Muscle of leg (tissue), 16 donors: ENCODE data around the gene DYRK1A. TPM values are rescaled to one million over a fixed set of nuclear protein-coding genes. Genes with fewer than 3 reads are reported as not detected.
"Not testable (repeated sequence)": the region's sequence is repeated elsewhere in the genome, so short reads cannot be mapped to it uniquely, and the experiment has no call there.

Experiments used
- DNase-seq: peaks from one replicate; pipeline ENCODE4 v3.0.0; 2013
- H3K27ac ChIP-seq: one replicate; pipeline ENCODE4 v1.5.1; 2013; ENCODE audit warnings: mild to moderate bottlenecking, low read length, control low read depth
- H3K27me3 ChIP-seq: one replicate; pipeline ENCODE4 v1.6.1; 2013; ENCODE audit warnings: low read length; ENCODE audit not compliant: control insufficient read depth, insufficient read depth
- H3K36me3 ChIP-seq: one replicate; pipeline ENCODE4 v1.6.1; 2013; ENCODE audit warnings: low read length; ENCODE audit not compliant: control insufficient read depth, insufficient read depth
- H3K4me1 ChIP-seq: one replicate; pipeline ENCODE4 v1.6.1; 2013; ENCODE audit warnings: low read length; ENCODE audit not compliant: control insufficient read depth, insufficient read depth
- H3K4me3 ChIP-seq: one replicate; pipeline ENCODE4 v1.5.1; 2013; ENCODE audit warnings: low read length, control low read depth
- H3K9me3 ChIP-seq: replicated peaks from 2 replicates; pipeline ENCODE4 v1.6.1; 2013; ENCODE audit warnings: low read depth, low read length; ENCODE audit not compliant: control insufficient read depth
- WGBS: methylation state at CpG from one replicate; pipeline ENCODE4 v1.1.5; 2013; ENCODE audit warnings: missing lambda C conversion rate; ENCODE audit not compliant: insufficient coverage; 5-methylcytosine and 5-hydroxymethylcytosine counted together
- long read RNA-seq, 11 donors: transcript quantifications; one replicate each; lab custom pipeline, GENCODE V29; 2026
- polyA plus RNA-seq, 8 donors: library from polyadenylated mRNA; unstranded; fragments of 120-200 nt; gene quantifications; one replicate each; pipeline versions ENCODE4 v1.2.1 to v1.2.3, GENCODE V29; 2013; ENCODE audit warnings: inconsistent platforms in 1 of 8, low replicate concordance in 1 of 8; ENCODE audit not compliant: insufficient read length in 8 of 8, insufficient read depth in 1 of 8
- total RNA-seq: library from RNA; stranded (reverse); fragments of 120-200 nt; gene quantifications from one replicate; pipeline ENCODE4 v1.2.4, GENCODE V29; 2013

DYRK1A gene
- total RNA-seq (64.7 TPM), polyA plus RNA-seq (10 to 100 TPM; 40.5 to 55.8 (median 49.7) TPM)
- long read RNA-seq, donor 1, full-length matches to known transcripts = 5 of 5 reads
- long read RNA-seq, donor 1, partial matches to known transcripts = 0 of 5 reads
- long read RNA-seq, donor 1, other reads (novel, unspliced or antisense) = 0 of 5 reads
- long read RNA-seq, donor 2 = 0 reads
- long read RNA-seq, donor 3, full-length matches to known transcripts = 17 of 17 reads
- long read RNA-seq, donor 3, partial matches to known transcripts = 0 of 17 reads
- long read RNA-seq, donor 3, other reads (novel, unspliced or antisense) = 0 of 17 reads
- long read RNA-seq, donor 4, full-length matches to known transcripts = 3 of 3 reads
- long read RNA-seq, donor 4, partial matches to known transcripts = 0 of 3 reads
- long read RNA-seq, donor 4, other reads (novel, unspliced or antisense) = 0 of 3 reads
- long read RNA-seq, donor 5, full-length matches to known transcripts = 12 of 12 reads
- long read RNA-seq, donor 5, partial matches to known transcripts = 0 of 12 reads
- long read RNA-seq, donor 5, other reads (novel, unspliced or antisense) = 0 of 12 reads
- long read RNA-seq, donor 6, full-length matches to known transcripts = 8 of 8 reads
- long read RNA-seq, donor 6, partial matches to known transcripts = 0 of 8 reads
- long read RNA-seq, donor 6, other reads (novel, unspliced or antisense) = 0 of 8 reads
- long read RNA-seq, donor 7, full-length matches to known transcripts = 5 of 5 reads
- long read RNA-seq, donor 7, partial matches to known transcripts = 0 of 5 reads
- long read RNA-seq, donor 7, other reads (novel, unspliced or antisense) = 0 of 5 reads
- long read RNA-seq, donor 8, partial matches to known transcripts = 0 of 2 reads
- long read RNA-seq, donor 8, other reads (novel, unspliced or antisense) = 0 of 2 reads
- long read RNA-seq, donor 9, full-length matches to known transcripts = 6 of 20 reads
- long read RNA-seq, donor 9, partial matches to known transcripts = 14 of 20 reads
- long read RNA-seq, donor 9, other reads (novel, unspliced or antisense) = 0 of 20 reads
- long read RNA-seq, donor 10, full-length matches to known transcripts = 2 of 2 reads
- long read RNA-seq, donor 10, partial matches to known transcripts = 0 of 2 reads
- long read RNA-seq, donor 10, other reads (novel, unspliced or antisense) = 0 of 2 reads
- long read RNA-seq, donor 11, partial matches to known transcripts = 0 of 2 reads
- long read RNA-seq, donor 11, other reads (novel, unspliced or antisense) = 0 of 2 reads

DNA sequence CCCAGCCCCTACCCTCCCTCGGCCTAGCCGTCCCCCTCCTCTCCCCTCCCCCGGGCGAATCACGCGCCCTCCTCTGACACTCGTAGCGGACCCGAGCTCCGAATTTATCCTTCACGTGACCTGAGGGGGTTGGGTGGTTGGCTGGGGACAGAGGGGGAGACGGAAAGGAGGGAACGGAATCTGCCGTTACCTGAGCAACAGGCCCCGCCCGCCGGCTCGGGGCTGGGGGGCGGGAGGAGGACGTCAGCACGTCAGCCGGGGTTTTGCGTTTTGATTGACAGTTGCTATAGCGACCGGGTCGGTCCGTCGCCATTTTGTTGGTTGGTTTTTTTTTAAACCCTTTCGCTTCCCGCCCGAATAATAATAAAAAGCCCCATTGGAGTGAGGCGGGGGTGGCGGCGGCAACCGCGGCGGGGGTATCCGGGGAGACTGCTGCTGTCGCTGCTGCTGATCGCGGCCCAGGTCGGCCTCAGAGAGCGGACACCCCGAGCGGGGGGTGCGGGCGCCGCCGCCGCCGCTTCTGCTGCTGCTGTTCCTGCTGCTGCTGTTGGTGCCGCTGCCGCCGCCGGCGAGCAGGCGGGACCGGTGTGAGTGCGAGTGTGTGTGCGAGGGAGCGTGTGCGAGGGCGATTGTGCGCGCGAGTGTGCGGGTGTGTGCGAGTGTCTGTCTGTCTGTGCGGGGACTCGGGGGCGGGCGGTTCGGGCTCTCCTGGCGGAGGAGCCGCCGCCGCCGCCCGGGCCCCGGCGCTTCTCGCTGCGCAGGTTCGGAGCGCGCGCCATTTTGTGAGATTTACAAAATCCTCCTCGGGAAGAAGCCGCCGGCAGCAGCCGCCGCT is at the start of gene DYRK1A:
Gene DYRK1A, plus strand, starts transcription at position 292 of the 835 bp plus-strand sequence. CDS start 53,602 bp downstream, outside the sequence.
- under 1% methylated on average over 63 of the region's 92 CpGs for WGBS
- no peaks in the 10 kb centered on the region for H3K9me3 ChIP-seq
- peak within 1 kb of the TSS; percentile 99 for H3K27ac ChIP-seq
- H3K27me3 ChIP-seq = no peaks in the 10 kb centered on the region
- peaks cover 8% of the 10 kb centered on the region for H3K4me1 ChIP-seq
- no peaks in the 10 kb centered on the region for H3K36me3 ChIP-seq
- peak; percentile 100 for DNase-seq
- peak within 1 kb of the TSS; percentile 87 for H3K4me3 ChIP-seq

- DNase-seq = no peak
- Histone ChIP-seq H3K9me3 (peaks cover 15% of the 10 kb centered on the region), H3K27me3 (no peaks in the 10 kb centered on the region), H3K36me3 (no peaks in the 10 kb centered on the region), H3K27ac (no peak overlapping the region), H3K4me3 (no peak overlapping the region), H3K4me1 (no peaks in the 10 kb centered on the region)
- WGBS = no CpG with 5 or more reads among the region's 2 CpGs
Observed at GRCh38 chr21:37319551-37319950, 47.0 kb upstream of the DYRK1A start.

DNA sequence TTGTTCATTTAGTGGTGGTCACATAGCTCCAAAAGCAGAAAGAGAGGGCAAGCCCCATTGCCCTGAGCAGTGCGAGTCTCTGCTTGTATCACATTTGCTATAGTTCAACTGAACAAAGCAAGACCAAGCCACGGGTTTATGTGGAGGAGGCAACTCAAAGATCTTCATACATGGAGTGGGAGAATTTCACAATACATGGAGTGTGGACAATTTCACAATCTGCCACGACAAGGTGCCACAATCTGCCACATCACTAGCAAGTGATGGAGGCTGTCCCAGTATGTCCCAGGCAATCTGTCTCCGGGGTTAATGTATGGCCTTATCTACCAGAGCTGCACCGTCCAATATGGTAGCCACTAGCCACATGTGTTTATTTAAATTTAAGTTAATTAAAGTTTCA is 44.5 kb upstream of the DYRK1A start:
- Histone ChIP-seq H3K4me1 (no peaks in the 10 kb centered on the region), H3K36me3 (no peaks in the 10 kb centered on the region), H3K27ac (no peak overlapping the region), H3K4me3 (no peak overlapping the region), H3K27me3 (no peaks in the 10 kb centered on the region), H3K9me3 (peaks cover 7% of the 10 kb centered on the region)
- no peak for DNase-seq
- WGBS = 94% methylated on average over 2 of the region's 5 CpGs

GRCh38 chr21:37324558-37324957 is 42.0 kb upstream of the DYRK1A start:
- no peak overlapping the region for H3K4me3 ChIP-seq
- WGBS = no CpG with 5 or more reads among the region's 2 CpGs
- no peak overlapping the region for H3K27ac ChIP-seq
- H3K9me3 ChIP-seq = no peaks in the 10 kb centered on the region
- DNase-seq = no peak
- no peaks in the 10 kb centered on the region for H3K4me1 ChIP-seq
- no peaks in the 10 kb centered on the region for H3K27me3 ChIP-seq
- H3K36me3 ChIP-seq = no peaks in the 10 kb centered on the region

DNA sequence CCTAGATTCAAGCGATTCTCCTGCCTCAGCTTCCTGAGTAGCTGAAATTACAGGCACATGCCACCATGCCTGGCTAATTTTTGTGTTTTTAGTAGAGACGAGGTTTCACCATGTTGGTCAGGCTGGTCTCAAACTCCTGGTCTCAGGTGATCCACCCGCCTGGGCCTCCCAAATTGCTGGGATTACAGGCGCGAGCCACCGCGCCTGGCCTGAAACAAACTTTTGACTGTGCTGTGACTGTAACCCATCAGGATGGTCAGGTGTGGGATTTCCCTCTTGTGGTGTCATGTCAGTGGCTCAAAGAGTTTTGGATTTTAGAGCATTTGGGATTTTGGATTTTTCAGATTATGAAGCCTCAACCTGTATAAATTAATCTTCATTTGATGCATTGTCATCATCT is 38.4 kb upstream of the DYRK1A start:
- DNase-seq = not testable (repeated sequence)

DNA sequence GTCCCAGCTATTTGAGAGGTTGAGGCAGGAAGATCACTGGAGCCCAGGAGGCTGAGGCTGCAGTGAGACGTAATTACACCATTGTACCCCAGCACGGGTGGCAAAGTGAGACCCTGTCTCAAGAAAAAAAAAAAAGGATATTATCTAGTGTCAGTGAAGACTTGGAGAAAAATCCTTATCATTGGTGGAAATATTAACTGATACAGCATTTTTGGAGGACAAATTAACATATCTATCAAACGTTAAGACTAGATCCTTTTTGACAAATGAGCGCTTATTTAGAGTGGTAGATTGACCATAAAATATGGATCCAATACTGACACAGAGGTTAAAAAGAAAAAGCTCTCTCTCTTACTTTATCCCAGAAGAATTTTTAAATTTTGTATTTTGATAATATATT is 35.2 kb upstream of the DYRK1A start:
- H3K36me3 ChIP-seq = no peaks in the 10 kb centered on the region
- H3K27me3 ChIP-seq = no peaks in the 10 kb centered on the region
- H3K4me3 ChIP-seq = no peak overlapping the region
- no peak overlapping the region for H3K27ac ChIP-seq
- H3K4me1 ChIP-seq = no peaks in the 10 kb centered on the region
- H3K9me3 ChIP-seq = no peaks in the 10 kb centered on the region
- no CpG with 5 or more reads among the region's 4 CpGs for WGBS
- DNase-seq = no peak

More for the DNA sequence above, 38.4 kb upstream of the DYRK1A start:
- not testable (repeated sequence) for H3K27ac ChIP-seq, H3K36me3 ChIP-seq, H3K4me3 ChIP-seq, H3K27me3 ChIP-seq, H3K9me3 ChIP-seq, H3K4me1 ChIP-seq
- WGBS = 93% methylated on average over 6 of the region's 7 CpGs

- Histone ChIP-seq H3K4me3 (no peak overlapping the region), H3K36me3 (no peaks in the 10 kb centered on the region), H3K27ac (no peak overlapping the region), H3K4me1 (peaks cover 2% of the 10 kb centered on the region), H3K9me3 (peaks cover 2% of the 10 kb centered on the region), H3K27me3 (no peaks in the 10 kb centered on the region)
- no CpG with 5 or more reads among the region's 5 CpGs for WGBS
- DNase-seq = no peak
Observed at GRCh38 chr21:37335053-37335452, 31.5 kb upstream of the DYRK1A start.

DNA sequence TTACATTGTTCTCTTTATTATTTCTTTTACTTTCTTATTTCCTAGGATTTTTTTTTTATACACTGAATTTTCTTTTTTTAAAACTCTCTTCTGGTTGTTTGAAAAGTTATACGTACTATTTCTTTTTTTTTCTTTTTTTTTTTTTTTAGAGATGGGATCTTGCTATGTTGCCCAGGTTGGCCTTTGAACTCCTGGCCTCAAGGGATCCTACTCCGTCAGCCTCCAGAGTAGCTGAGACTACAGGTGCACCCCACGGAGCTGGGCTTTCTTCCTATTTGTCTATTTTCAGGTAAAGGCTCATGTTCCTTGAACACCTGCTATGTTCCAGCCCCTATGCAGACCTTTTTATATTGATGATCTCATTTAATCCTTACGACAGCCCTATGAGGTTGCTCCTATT is 29.4 kb upstream of the DYRK1A start:
- Histone ChIP-seq H3K9me3 (peaks cover 2% of the 10 kb centered on the region), H3K36me3 (no peaks in the 10 kb centered on the region), H3K27me3 (no peaks in the 10 kb centered on the region), H3K4me1 (peaks cover 2% of the 10 kb centered on the region), H3K27ac (no peak overlapping the region), H3K4me3 (no peak overlapping the region)
- 83% methylated on average over 1 of the region's 4 CpGs for WGBS
- no peak for DNase-seq

GRCh38 chr21:37337831-37338230 is 28.7 kb upstream of the DYRK1A start:
- DNase-seq = no peak
- Histone ChIP-seq H3K4me1 (peaks cover 2% of the 10 kb centered on the region), H3K9me3 (peaks cover 2% of the 10 kb centered on the region), H3K27ac (no peak overlapping the region), H3K4me3 (no peak overlapping the region), H3K27me3 (no peaks in the 10 kb centered on the region), H3K36me3 (no peaks in the 10 kb centered on the region)
- no CpG with 5 or more reads among the region's 2 CpGs for WGBS
